Measurements from ENCODE around the gene KRTAP4-1. TPM values are rescaled to one million over a fixed set of nuclear protein-coding genes. Genes with fewer than 3 reads are reported as not detected.

Gene KRTAP4-1
- total RNA-seq, 4 donors from 2014 or later: not detected

Small RNA genes within 50 kb of the gene (small RNA-seq; reads per million reads assigned to genes)
- not detected for gene KRTAP4-17P

Other genes starting within 250 kb of the KRTAP4-1 start
- gene KRT23, start 247.3 kb downstream of the KRTAP4-1 start, total RNA-seq: 1 to 10 TPM in 1 of 4 donors, not detected in 3; 4.6 TPM
- gene KRT39, start 218.0 kb downstream of the KRTAP4-1 start, total RNA-seq: not detected
- gene KRT40, start 200.6 kb downstream of the KRTAP4-1 start, total RNA-seq: not detected
- gene KRTAP3-3, start 190.7 kb downstream of the KRTAP4-1 start, total RNA-seq: not detected
- not detected for gene KRTAP3-2, start 185.0 kb downstream of the KRTAP4-1 start, total RNA-seq
- gene KRTAP3-1, start 175.8 kb downstream of the KRTAP4-1 start, total RNA-seq: not detected
- gene KRTAP1-5, start 157.7 kb downstream of the KRTAP4-1 start, total RNA-seq: not detected
- not detected for gene KRTAP1-4, start 154.7 kb downstream of the KRTAP4-1 start, total RNA-seq
- not detected for gene KRTAP1-3, start 150.0 kb downstream of the KRTAP4-1 start, total RNA-seq
- gene KRTAP1-1, start 143.5 kb downstream of the KRTAP4-1 start, total RNA-seq: not detected
- gene KRTAP2-1, start 137.6 kb downstream of the KRTAP4-1 start, total RNA-seq: not detected
- gene KRTAP2-2, start 129.7 kb downstream of the KRTAP4-1 start, total RNA-seq: not detected
- not detected for gene KRTAP2-3, start 124.8 kb downstream of the KRTAP4-1 start, total RNA-seq
- not detected for gene KRTAP2-4, start 119.0 kb downstream of the KRTAP4-1 start, total RNA-seq
- not detected for gene KRTAP4-7, start 100.8 kb downstream of the KRTAP4-1 start, total RNA-seq
- not detected for gene KRTAP4-8, start 86.8 kb downstream of the KRTAP4-1 start, total RNA-seq
- not detected for gene KRTAP4-16, start 82.7 kb downstream of the KRTAP4-1 start, total RNA-seq
- gene KRTAP4-9, start 79.5 kb downstream of the KRTAP4-1 start, total RNA-seq: not detected
- gene KRTAP4-11, start 66.5 kb downstream of the KRTAP4-1 start, total RNA-seq: not detected
- not detected for gene KRTAP4-12, start 60.7 kb downstream of the KRTAP4-1 start, total RNA-seq
- not detected for gene KRTAP4-6, start 44.4 kb downstream of the KRTAP4-1 start, total RNA-seq
- not detected for gene KRTAP4-5, start 35.1 kb downstream of the KRTAP4-1 start, total RNA-seq
- gene KRTAP4-4, start 24.2 kb downstream of the KRTAP4-1 start, total RNA-seq: not detected
- not detected for gene KRTAP4-3, start 16.7 kb downstream of the KRTAP4-1 start, total RNA-seq
- not detected for gene KRTAP4-2, start 6.7 kb downstream of the KRTAP4-1 start, total RNA-seq
- gene KRTAP9-1, start 5.0 kb upstream of the KRTAP4-1 start, total RNA-seq: not detected
- gene KRTAP9-2, start 41.7 kb upstream of the KRTAP4-1 start, total RNA-seq: not detected
- not detected for gene KRTAP9-3, start 47.5 kb upstream of the KRTAP4-1 start, total RNA-seq
- gene KRTAP9-8, start 53.1 kb upstream of the KRTAP4-1 start, total RNA-seq: not detected
- not detected for gene KRTAP9-4, start 64.8 kb upstream of the KRTAP4-1 start, total RNA-seq
- not detected for gene KRTAP9-9, start 70.5 kb upstream of the KRTAP4-1 start, total RNA-seq
- not detected for gene KRTAP9-6, start 80.5 kb upstream of the KRTAP4-1 start, total RNA-seq
- not detected for gene KRTAP9-7, start 90.8 kb upstream of the KRTAP4-1 start, total RNA-seq
- gene KRTAP29-1, start 117.9 kb upstream of the KRTAP4-1 start, total RNA-seq: not detected
- gene KRTAP16-1, start 124.4 kb upstream of the KRTAP4-1 start, total RNA-seq: not detected
- not detected for gene KRTAP17-1, start 130.8 kb upstream of the KRTAP4-1 start, total RNA-seq
- not detected for gene KRT33A, start 165.9 kb upstream of the KRTAP4-1 start, total RNA-seq
- gene KRT33B, start 184.9 kb upstream of the KRTAP4-1 start, total RNA-seq: not detected
- not detected for gene KRT34, start 197.4 kb upstream of the KRTAP4-1 start, total RNA-seq
- gene KRT31, start 212.7 kb upstream of the KRTAP4-1 start, total RNA-seq: not detected
- gene KRT37, start 239.7 kb upstream of the KRTAP4-1 start, total RNA-seq: not detected